Measurements from ENCODE around the gene RAB28.

DNA sequence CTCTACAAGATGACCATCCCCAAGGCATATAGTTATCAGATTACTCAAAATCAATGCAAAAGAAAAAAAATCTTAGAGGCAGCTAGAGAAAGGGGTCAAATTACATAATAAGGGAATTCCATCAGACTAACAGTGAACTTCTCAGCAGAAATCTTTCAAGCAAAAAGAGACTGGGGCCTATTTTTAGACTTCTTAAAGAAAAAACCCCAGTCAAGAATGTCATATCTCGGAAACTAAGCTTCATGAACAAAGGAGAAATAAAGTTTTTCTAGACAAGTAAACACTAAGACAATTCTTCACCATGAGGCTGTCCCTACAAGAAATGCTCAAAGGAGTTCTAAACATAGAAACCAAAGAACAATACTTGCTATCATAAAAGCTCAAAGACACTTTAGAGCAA is 51.7 kb downstream of the RAB28 start:
- TF ChIP-seq POLR2A (IDR thresholded peaks at IDR 0.05) (no peak), EP300 (IDR thresholded peaks at IDR 0.05) (no peak)
- TF ChIP-seq, protein P1, sequence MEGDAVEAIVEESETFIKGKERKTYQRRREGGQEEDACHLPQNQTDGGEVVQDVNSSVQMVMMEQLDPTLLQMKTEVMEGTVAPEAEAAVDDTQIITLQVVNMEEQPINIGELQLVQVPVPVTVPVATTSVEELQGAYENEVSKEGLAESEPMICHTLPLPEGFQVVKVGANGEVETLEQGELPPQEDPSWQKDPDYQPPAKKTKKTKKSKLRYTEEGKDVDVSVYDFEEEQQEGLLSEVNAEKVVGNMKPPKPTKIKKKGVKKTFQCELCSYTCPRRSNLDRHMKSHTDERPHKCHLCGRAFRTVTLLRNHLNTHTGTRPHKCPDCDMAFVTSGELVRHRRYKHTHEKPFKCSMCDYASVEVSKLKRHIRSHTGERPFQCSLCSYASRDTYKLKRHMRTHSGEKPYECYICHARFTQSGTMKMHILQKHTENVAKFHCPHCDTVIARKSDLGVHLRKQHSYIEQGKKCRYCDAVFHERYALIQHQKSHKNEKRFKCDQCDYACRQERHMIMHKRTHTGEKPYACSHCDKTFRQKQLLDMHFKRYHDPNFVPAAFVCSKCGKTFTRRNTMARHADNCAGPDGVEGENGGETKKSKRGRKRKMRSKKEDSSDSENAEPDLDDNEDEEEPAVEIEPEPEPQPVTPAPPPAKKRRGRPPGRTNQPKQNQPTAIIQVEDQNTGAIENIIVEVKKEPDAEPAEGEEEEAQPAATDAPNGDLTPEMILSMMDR (IDR thresholded peaks at IDR 0.05), result no peak
